Right lobe of liver (tissue), 4 donors: ENCODE measurements around the gene RNASEL.

Source experiments
- CTCF ChIP-seq, 4 donors: fragments of 200-600 bp in 3 of 4; fragments of 450-650 bp in 1 of 4; IDR thresholded peaks; one replicate each; pipeline versions ENCODE4 v1.5.1 to v1.8.0; 2016 to 2022; ENCODE audit warnings: antibody characterized with exemption in 4 of 4, mild to moderate bottlenecking in 2 of 4
- POLR2A ChIP-seq: fragments of 450-650 bp; IDR thresholded peaks from one replicate; pipeline ENCODE4 v1.6.1; 2017; ENCODE audit warnings: antibody characterized with exemption, mild to moderate bottlenecking
- donor health status: DM: no; HTN: no; CAD: no.
- donor health status: DM: no; HTN: no; CAD: no.
- donor health status: DM: no; HTN: yes; CAD: no.

- TF ChIP-seq POLR2A (no peak), CTCF (IDR thresholded peaks at IDR 0.05) (no peak)
These were observed at the start of gene RNASEL for GRCh38 chr1:182588500-182589396.
